WTC11 (cell line): ENCODE measurements around the gene BACH2. TPM values are rescaled to one million over a fixed set of nuclear protein-coding genes. Genes with fewer than 3 reads are reported as not detected.

Experiments
- ATAC-seq: fragments of 200-7000 bp; cut with Tn5 transposase; 2 replicates; pipeline ENCODE4 v1.10.0; 2021; ENCODE audit warnings: mild to moderate bottlenecking, moderate library complexity
- CTCF ChIA-PET: fragments of 300-600 bp; sonication (Branson Sonifier 250); formaldehyde crosslinking; loops from one replicate; lab custom pipeline; 2021; ENCODE audit warnings: antibody characterized with exemption; lab: Charles Lee
- POLR2A ChIA-PET: fragments of 350-600 bp; sonication (Branson Sonifier 250); formaldehyde crosslinking; loops from one replicate; lab custom pipeline; 2021; ENCODE audit warnings: antibody characterized with exemption; lab: Charles Lee
- DNase-seq: peaks from one replicate; pipeline ENCODE4 v3.0.0; 2021; ENCODE audit warnings: low spot score
- H3K27ac Mint-ChIP-seq: 2 replicates; pipeline ENCODE4 v1.8.0; 2021; ENCODE audit warnings: mixed read lengths
- H3K27me3 Mint-ChIP-seq: 2 replicates; pipeline ENCODE4 v1.8.0; 2021; ENCODE audit warnings: low read depth, mild to moderate bottlenecking, moderate library complexity, mixed read lengths
- H3K36me3 Mint-ChIP-seq: 2 replicates; pipeline ENCODE4 v1.8.0; 2021; ENCODE audit warnings: mixed read lengths
- H3K4me1 Mint-ChIP-seq: 2 replicates; pipeline ENCODE4 v1.8.0; 2022; ENCODE audit warnings: mixed read lengths
- H3K4me3 Mint-ChIP-seq: 2 replicates; pipeline ENCODE4 v1.8.0; 2021; ENCODE audit warnings: mild to moderate bottlenecking, moderate library complexity, mixed read lengths
- H3K9me3 Mint-ChIP-seq: 2 replicates; pipeline ENCODE4 v1.8.0; 2021; ENCODE audit warnings: mixed read lengths
- EMX1 ChIP-seq: fragments of 250-450 bp; sonication (Bioruptor Pico); IDR thresholded peaks from 2 replicates; pipeline ENCODE4 v1.8.0; 2021; ENCODE audit warnings: mild to moderate bottlenecking
- GABPB1 ChIP-seq: sonication (generic); formaldehyde crosslinking; IDR thresholded peaks from 2 replicates; pipeline ENCODE4 v1.8.1; 2023; ENCODE audit warnings: mild to moderate bottlenecking, missing genetic modification reagents
- IRF2 ChIP-seq: sonication (generic); formaldehyde crosslinking; IDR thresholded peaks from 2 replicates; pipeline ENCODE4 v1.8.0; 2022; ENCODE audit warnings: low read depth, missing genetic modification reagents, borderline replicate concordance
- NFYB ChIP-seq: sonication (generic); formaldehyde crosslinking; conservative IDR thresholded peaks from 2 replicates; pipeline ENCODE4 v1.8.0; 2022; ENCODE audit warnings: low read depth, missing genetic modification reagents
- OVOL2 ChIP-seq: fragments of 250-450 bp; sonication (Bioruptor Pico); IDR thresholded peaks from 2 replicates; pipeline ENCODE4 v1.9.0; 2021; ENCODE audit warnings: mild to moderate bottlenecking, borderline replicate concordance
- SMAD4 ChIP-seq: sonication (generic); formaldehyde crosslinking; IDR thresholded peaks from 2 replicates; pipeline ENCODE4 v1.8.0; 2022; ENCODE audit warnings: mild to moderate bottlenecking, missing genetic modification reagents
- SOX15 ChIP-seq: fragments of 250-450 bp; sonication (Bioruptor Pico); IDR thresholded peaks from 2 replicates; pipeline ENCODE4 v1.9.0; 2021; ENCODE audit warnings: mild to moderate bottlenecking
- ZNF219 ChIP-seq: sonication (generic); formaldehyde crosslinking; IDR thresholded peaks from 2 replicates; pipeline ENCODE4 v1.8.0; 2023; ENCODE audit warnings: missing genetic modification reagents, mild to moderate bottlenecking, borderline replicate concordance
- ZNF232 ChIP-seq: sonication (generic); formaldehyde crosslinking; IDR thresholded peaks from 2 replicates; pipeline ENCODE4 v1.8.0; 2022; ENCODE audit warnings: mild to moderate bottlenecking, missing genetic modification reagents
- ZNF263 ChIP-seq: sonication (generic); formaldehyde crosslinking; IDR thresholded peaks from 2 replicates; pipeline ENCODE4 v1.8.1; 2022; ENCODE audit warnings: low read depth, mild to moderate bottlenecking, moderate library complexity, missing genetic modification reagents
- total RNA-seq: library from RNA; stranded (reverse); gene quantifications from 3 replicates; pipeline ENCODE4 v1.2.3, GENCODE V29; 2021
- TF ChIP-seq, protein P1 (sequence below): sonication (generic); formaldehyde crosslinking; IDR thresholded peaks from 2 replicates; pipeline ENCODE4 v1.8.0; 2023; ENCODE audit warnings: mild to moderate bottlenecking, missing genetic modification reagents
- TF ChIP-seq, protein P2 (sequence below): fragments of 250-450 bp; sonication (Bioruptor Pico); IDR thresholded peaks from 2 replicates; pipeline ENCODE4 v2.1.2; 2022; ENCODE audit warnings: mild to moderate bottlenecking, moderate library complexity
- TF ChIP-seq, protein P3 (sequence below): sonication (generic); formaldehyde crosslinking; IDR thresholded peaks from 2 replicates; pipeline ENCODE4 v1.8.1; 2023; ENCODE audit warnings: mild to moderate bottlenecking, missing genetic modification reagents
- TF ChIP-seq, protein P4 (sequence below): sonication (generic); formaldehyde crosslinking; IDR thresholded peaks from 2 replicates; pipeline ENCODE4 v1.8.1; 2023; ENCODE audit warnings: mild to moderate bottlenecking, missing genetic modification reagents

BACH2 gene
- total RNA-seq, 1 experiment from 2014 or later, result 5.9 TPM

DNA sequence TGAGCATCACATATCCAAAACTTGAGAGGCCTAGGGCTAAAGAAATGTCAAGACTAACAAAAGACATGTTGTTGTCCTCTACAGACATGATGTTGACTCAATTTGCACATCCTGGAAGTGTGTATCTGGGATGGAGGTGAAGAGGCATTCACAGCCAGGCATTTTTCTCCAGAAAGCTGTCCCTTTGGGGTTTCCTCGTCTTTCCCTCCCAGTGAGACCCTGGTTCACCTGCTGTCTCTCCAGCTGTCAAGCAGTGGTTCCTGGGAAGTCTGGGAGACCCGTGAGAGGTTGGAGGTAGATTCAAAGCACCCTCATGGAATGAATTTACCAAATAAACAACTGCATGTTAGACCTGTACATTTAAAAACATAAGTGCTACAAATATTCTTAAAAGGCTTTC is 32.1 kb downstream of the BACH2 start (continued):
- TF ChIP-seq, protein P1, sequence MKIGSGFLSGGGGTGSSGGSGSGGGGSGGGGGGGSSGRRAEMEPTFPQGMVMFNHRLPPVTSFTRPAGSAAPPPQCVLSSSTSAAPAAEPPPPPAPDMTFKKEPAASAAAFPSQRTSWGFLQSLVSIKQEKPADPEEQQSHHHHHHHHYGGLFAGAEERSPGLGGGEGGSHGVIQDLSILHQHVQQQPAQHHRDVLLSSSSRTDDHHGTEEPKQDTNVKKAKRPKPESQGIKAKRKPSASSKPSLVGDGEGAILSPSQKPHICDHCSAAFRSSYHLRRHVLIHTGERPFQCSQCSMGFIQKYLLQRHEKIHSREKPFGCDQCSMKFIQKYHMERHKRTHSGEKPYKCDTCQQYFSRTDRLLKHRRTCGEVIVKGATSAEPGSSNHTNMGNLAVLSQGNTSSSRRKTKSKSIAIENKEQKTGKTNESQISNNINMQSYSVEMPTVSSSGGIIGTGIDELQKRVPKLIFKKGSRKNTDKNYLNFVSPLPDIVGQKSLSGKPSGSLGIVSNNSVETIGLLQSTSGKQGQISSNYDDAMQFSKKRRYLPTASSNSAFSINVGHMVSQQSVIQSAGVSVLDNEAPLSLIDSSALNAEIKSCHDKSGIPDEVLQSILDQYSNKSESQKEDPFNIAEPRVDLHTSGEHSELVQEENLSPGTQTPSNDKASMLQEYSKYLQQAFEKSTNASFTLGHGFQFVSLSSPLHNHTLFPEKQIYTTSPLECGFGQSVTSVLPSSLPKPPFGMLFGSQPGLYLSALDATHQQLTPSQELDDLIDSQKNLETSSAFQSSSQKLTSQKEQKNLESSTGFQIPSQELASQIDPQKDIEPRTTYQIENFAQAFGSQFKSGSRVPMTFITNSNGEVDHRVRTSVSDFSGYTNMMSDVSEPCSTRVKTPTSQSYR (CRISPR knock-in tag), result no peak

DNA sequence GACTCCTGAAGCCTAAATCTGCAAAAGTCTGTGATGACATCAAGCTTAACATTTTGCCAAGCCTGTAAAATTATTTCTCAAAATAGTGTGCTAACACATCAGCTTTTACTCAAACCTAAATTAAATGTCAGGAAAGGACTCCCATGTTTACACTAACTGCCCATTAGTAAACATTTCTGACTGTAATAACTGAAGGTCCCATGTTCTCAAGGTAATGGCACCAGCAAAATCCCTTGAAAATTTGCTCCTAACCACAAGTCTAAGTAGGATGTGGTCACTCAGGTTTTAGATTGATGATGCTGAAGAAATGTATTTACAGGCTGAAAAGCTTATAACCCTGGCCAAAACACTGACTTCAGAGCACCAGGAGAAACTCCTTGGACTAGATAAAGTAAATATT is 33.0 kb downstream of the BACH2 start:
- ATAC-seq, result no peak
- peaks cover 5% of the 10 kb centered on the region for H3K4me1 Mint-ChIP-seq
- TF ChIP-seq ZNF232 (CRISPR knock-in tag), result no peak
- no peak for TF ChIP-seq ZNF263 (CRISPR knock-in tag)
- H3K4me3 Mint-ChIP-seq, result no peak overlapping the region
- H3K9me3 Mint-ChIP-seq, result peaks cover 12% of the 10 kb centered on the region; the same call in 1 of the 2 replicates
- no peak overlapping the region for H3K27ac Mint-ChIP-seq
- no peaks in the 10 kb centered on the region for H3K36me3 Mint-ChIP-seq
- ChIA-PET CTCF (interaction anchor here (1.7 kb wide), 1 partner anchor 323 kb away, joined by 5 read pairs; no protein-coding TSS in a partner anchor), POLR2A (no interaction called here)
- no peaks in the 10 kb centered on the region for H3K27me3 Mint-ChIP-seq
- DNase-seq, result no peak

DNA sequence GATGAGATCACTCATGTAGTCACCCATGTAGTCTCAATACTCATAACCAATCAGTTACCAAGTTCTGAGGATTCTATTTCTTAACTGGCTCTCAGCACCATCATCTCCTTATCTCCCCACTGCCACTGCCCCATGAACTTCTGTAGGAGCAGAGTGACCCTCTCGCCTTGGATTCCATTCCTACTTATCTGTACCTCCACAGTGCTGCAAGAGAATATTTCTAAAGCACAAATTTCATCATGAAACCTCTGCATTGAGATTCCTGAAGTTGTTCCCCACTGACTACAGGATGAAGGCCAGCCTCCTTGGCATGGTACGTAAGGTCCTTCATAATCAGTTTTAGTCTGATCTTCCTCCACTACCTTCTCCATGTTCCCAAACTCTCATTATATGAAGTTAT is 34.8 kb downstream of the BACH2 start:
- DNase-seq, result no peak
- POLR2A ChIA-PET, result no interaction called here
- Mint-ChIP-seq H3K4me3 (no peak overlapping the region), H3K36me3 (no peaks in the 10 kb centered on the region), H3K4me1 (no peaks in the 10 kb centered on the region), H3K9me3 (peaks cover 16% of the 10 kb centered on the region), H3K27me3 (no peaks in the 10 kb centered on the region)
- CTCF ChIA-PET, result no interaction called here
- ATAC-seq, result no peak
- no peak for TF ChIP-seq OVOL2 (CRISPR knock-in tag)
- TF ChIP-seq ZNF232 (CRISPR knock-in tag), result no peak
- TF ChIP-seq ZNF219 (CRISPR knock-in tag), result no peak
- TF ChIP-seq, protein P2, sequence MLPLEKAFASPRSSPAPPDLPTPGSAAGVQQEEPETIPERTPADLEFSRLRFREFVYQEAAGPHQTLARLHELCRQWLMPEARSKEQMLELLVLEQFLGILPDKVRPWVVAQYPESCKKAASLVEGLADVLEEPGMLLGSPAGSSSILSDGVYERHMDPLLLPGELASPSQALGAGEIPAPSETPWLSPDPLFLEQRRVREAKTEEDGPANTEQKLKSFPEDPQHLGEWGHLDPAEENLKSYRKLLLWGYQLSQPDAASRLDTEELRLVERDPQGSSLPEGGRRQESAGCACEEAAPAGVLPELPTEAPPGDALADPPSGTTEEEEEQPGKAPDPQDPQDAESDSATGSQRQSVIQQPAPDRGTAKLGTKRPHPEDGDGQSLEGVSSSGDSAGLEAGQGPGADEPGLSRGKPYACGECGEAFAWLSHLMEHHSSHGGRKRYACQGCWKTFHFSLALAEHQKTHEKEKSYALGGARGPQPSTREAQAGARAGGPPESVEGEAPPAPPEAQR (CRISPR knock-in tag), result no peak
- TF ChIP-seq, all 79 proteins: peak for 0
- no peak overlapping the region for H3K27ac Mint-ChIP-seq

DNA sequence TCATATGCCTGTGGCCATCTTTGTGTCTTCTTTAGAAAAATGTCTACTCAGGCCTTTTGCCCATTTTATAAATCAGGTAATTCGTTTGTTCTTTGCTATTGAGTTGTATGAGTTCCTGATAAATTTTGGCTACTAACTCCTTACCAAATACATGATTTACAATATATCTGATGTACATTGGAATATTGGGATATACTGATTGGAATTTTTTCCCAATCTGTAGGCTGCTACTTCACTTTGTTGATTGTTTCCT is 39.2 kb downstream of the BACH2 start:
- no peak for ATAC-seq
- H3K9me3 Mint-ChIP-seq, result peaks cover 27% of the 10 kb centered on the region
- H3K27me3 Mint-ChIP-seq, result no peaks in the 10 kb centered on the region
- no peak for DNase-seq
- no peak overlapping the region for H3K4me3 Mint-ChIP-seq
- ChIA-PET CTCF (no interaction called here), POLR2A (no interaction called here)
- H3K27ac Mint-ChIP-seq, result no peak overlapping the region
- TF ChIP-seq ZNF263 (CRISPR knock-in tag) (no peak), SMAD4 (CRISPR knock-in tag) (no peak), SOX15 (CRISPR knock-in tag) (no peak), IRF2 (CRISPR knock-in tag) (no peak), GABPB1 (CRISPR knock-in tag) (no peak), NFYB (CRISPR knock-in tag) (no peak), EMX1 (CRISPR knock-in tag) (no peak)
- TF ChIP-seq, protein P3, sequence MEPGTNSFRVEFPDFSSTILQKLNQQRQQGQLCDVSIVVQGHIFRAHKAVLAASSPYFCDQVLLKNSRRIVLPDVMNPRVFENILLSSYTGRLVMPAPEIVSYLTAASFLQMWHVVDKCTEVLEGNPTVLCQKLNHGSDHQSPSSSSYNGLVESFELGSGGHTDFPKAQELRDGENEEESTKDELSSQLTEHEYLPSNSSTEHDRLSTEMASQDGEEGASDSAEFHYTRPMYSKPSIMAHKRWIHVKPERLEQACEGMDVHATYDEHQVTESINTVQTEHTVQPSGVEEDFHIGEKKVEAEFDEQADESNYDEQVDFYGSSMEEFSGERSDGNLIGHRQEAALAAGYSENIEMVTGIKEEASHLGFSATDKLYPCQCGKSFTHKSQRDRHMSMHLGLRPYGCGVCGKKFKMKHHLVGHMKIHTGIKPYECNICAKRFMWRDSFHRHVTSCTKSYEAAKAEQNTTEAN (CRISPR knock-in tag), result no peak
- TF ChIP-seq, protein P4, sequence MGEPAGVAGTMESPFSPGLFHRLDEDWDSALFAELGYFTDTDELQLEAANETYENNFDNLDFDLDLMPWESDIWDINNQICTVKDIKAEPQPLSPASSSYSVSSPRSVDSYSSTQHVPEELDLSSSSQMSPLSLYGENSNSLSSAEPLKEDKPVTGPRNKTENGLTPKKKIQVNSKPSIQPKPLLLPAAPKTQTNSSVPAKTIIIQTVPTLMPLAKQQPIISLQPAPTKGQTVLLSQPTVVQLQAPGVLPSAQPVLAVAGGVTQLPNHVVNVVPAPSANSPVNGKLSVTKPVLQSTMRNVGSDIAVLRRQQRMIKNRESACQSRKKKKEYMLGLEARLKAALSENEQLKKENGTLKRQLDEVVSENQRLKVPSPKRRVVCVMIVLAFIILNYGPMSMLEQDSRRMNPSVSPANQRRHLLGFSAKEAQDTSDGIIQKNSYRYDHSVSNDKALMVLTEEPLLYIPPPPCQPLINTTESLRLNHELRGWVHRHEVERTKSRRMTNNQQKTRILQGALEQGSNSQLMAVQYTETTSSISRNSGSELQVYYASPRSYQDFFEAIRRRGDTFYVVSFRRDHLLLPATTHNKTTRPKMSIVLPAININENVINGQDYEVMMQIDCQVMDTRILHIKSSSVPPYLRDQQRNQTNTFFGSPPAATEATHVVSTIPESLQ (CRISPR knock-in tag), result no peak
- TF ChIP-seq, all 79 proteins: peak for 0
- no peaks in the 10 kb centered on the region for H3K36me3 Mint-ChIP-seq
- H3K4me1 Mint-ChIP-seq, result no peaks in the 10 kb centered on the region
